GM12878 (cell line): ENCODE data around the gene RAB11FIP2.

Experiments used
- STAT1 ChIP-seq: fragments of 450-650 bp; conservative IDR thresholded peaks from 2 replicates; pipeline ENCODE4 v1.6.1; 2014; ENCODE audit warnings: antibody characterized with exemption, mild to moderate bottlenecking
- TF ChIP-seq, protein P1 (sequence below): fragments of 450-650 bp; formaldehyde crosslinking; IDR thresholded peaks from 2 replicates; pipeline ENCODE4 v1.5.0; 2022; ENCODE audit warnings: mild to moderate bottlenecking, missing genetic modification characterization

DNA sequence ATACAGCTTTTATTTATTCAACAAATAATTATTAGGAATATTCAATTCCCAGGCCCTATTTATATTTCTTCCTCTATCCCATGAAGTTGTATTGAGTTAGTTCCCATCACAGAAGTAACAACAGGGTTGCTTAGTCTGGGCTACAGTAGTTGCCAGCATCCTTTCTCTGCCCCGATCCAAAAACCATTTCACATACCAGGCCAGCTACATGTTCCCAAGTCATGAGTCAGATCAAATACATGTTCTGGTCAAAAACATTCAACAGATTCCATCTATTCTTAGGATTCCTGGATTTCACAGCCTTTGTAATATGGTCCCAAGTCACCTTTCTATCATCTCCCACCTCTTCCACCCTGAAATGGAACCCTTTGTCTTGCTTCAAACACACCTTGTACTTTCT lies 91.6 kb downstream of the RAB11FIP2 start:
- no peak for TF ChIP-seq STAT1
- TF ChIP-seq, protein P1, sequence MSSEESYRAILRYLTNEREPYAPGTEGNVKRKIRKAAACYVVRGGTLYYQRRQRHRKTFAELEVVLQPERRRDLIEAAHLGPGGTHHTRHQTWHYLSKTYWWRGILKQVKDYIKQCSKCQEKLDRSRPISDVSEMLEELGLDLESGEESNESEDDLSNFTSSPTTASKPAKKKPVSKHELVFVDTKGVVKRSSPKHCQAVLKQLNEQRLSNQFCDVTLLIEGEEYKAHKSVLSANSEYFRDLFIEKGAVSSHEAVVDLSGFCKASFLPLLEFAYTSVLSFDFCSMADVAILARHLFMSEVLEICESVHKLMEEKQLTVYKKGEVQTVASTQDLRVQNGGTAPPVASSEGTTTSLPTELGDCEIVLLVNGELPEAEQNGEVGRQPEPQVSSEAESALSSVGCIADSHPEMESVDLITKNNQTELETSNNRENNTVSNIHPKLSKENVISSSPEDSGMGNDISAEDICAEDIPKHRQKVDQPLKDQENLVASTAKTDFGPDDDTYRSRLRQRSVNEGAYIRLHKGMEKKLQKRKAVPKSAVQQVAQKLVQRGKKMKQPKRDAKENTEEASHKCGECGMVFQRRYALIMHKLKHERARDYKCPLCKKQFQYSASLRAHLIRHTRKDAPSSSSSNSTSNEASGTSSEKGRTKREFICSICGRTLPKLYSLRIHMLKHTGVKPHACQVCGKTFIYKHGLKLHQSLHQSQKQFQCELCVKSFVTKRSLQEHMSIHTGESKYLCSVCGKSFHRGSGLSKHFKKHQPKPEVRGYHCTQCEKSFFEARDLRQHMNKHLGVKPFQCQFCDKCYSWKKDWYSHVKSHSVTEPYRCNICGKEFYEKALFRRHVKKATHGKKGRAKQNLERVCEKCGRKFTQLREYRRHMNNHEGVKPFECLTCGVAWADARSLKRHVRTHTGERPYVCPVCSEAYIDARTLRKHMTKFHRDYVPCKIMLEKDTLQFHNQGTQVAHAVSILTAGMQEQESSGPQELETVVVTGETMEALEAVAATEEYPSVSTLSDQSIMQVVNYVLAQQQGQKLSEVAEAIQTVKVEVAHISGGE (CRISPR knock-in tag), result no peak
